ENCODE data around the gene GAST.

GAST gene

DNA sequence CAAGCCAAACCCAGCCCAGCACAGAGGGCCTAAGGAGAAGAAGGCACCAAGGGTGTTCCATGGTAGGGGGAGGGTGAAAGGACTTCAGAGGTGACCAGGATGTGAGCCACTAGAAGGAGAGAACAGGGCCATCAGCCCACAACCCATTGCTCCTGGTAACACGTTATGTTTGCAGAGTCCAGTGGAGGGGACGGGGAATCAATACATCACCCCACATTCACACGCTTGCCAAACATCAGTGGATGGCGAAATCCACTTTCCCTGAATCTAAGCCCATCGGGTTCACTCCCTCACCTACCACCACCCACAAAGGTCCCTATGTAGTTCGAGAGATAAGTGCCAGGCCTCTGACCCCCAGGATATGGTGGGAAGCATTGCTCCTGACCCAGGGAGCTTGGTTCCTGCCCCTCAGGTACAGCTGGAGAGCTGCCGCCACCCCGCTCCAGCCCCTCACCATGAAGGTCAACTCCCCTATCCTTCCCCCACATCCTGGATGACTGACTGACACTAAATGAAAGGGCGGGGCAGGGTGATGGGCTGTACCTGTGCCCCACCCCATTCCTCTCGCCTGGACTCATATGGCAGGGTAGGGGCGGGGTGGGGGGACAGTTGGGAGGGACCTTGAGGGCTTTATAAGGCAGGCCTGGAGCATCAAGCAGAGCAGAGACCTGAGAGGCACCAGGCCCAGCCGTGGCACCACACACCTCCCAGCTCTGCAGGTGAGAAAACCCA lies at the start of gene GAST:
TSS of gene GAST (plus strand) at position 663 of the 732 bp plus-strand sequence. CDS start 3,106 bp downstream, outside the sequence.
- H3K4me3 ChIP-seq (ENCODE audit: low read length), result no peak within 1 kb of the TSS
- no peak for TF ChIP-seq ZNF274 (IDR thresholded peaks at IDR 0.05; ENCODE audit: low read depth, low read length)

DNA sequence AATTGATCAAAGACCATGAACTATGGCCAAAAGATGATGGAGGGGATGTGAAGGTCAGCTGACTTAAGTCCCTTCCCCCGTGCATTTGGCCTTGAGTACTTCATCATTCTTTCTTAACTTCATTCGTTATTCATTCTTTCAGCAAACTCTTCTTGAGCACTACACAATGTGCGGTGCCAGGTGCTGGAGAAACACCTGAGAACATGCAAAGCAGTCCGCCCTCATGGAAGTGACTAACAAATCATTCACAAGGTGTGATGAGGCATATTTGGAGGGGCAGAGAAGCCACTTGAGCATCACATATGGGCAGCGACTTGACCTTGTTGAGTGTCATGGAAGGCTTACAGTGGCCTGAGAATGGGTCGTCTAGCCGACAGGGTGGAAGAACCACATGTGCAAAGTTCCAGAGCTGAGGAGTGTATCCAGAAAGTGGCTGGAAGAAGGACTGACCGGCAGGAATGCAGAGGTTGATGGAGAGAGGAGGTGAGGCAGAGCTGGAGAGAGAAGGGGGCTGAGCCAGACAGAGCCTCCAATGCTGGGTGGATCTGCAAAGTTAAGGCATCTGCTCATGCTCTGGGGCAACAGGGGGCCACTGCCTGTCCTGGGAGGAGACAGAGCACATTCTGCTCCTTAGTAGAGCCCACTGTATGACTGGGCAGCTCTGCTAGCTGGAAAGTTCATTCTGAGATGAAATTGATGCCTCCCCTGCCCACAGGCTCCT lies 48.5 kb upstream of the GAST start:
- H3K4me3 ChIP-seq (ENCODE audit: low read length), result no peak overlapping the region
- TF ChIP-seq ZNF274 (IDR thresholded peaks at IDR 0.05; ENCODE audit: low read depth, low read length), result no peak

- no peak for TF ChIP-seq ZNF274 (IDR thresholded peaks at IDR 0.05; ENCODE audit: low read depth, low read length)
- no peak overlapping the region for H3K4me3 ChIP-seq (ENCODE audit: low read length)
Observed at GRCh38 chr17:41664172-41664457, 48.0 kb upstream of the GAST start.

- H3K4me3 ChIP-seq (ENCODE audit: low read length), result no peak overlapping the region; the same call in 1 of the 2 replicates
Observed at GRCh38 chr17:41664587-41665565, 47.3 kb upstream of the GAST start.

DNA sequence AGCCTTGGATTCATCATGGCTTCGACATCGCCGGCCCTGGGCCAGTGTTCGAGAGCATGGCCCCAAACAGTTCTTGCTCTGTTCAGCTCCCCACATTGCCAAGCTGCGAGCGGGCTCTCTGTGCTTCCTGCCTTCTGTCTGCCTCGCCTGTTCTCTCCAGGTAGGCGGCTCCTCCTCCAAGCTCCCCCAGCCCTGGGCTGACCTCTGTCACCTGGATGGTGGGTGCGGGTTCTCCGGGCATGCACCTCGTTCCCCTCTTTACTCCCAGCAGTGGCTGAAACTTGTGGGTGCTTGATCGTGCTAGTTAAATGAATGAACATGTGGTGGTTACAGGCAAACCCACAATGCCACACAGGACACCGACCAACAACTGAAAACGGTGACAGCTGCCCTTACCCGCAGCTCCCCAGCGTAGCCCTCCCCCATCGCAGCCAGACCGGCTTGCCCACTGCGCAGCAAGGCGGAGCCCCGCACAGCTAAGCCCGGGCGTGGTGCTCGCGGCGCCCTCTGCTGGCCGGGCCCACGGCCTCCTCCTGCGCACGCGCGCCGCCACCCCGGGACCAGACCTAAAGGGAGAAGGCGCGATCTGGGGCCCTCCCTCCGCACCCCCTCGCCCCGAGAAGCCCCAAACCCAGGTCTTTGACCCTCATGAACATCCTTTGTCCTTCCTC lies 46.4 kb upstream of the GAST start:
- TF ChIP-seq ZNF274 (IDR thresholded peaks at IDR 0.05; ENCODE audit: low read depth, low read length), result no peak

More at GRCh38 chr17:41664587-41665565, 47.3 kb upstream of the GAST start:
- no peak for TF ChIP-seq ZNF274 (IDR thresholded peaks at IDR 0.05; ENCODE audit: low read depth, low read length)

GRCh38 chr17:41666237-41666641 lies 45.9 kb upstream of the GAST start:
- TF ChIP-seq ZNF274 (IDR thresholded peaks at IDR 0.05; ENCODE audit: low read depth, low read length), result no peak
- peak overlapping the region; percentile 31; the same call in 1 of the 2 replicates for H3K4me3 ChIP-seq (ENCODE audit: low read length)

More for the DNA sequence above, 46.4 kb upstream of the GAST start:
- H3K4me3 ChIP-seq (ENCODE audit: low read length), result peak overlapping the region; percentile 31; the same call in 1 of the 2 replicates

DNA sequence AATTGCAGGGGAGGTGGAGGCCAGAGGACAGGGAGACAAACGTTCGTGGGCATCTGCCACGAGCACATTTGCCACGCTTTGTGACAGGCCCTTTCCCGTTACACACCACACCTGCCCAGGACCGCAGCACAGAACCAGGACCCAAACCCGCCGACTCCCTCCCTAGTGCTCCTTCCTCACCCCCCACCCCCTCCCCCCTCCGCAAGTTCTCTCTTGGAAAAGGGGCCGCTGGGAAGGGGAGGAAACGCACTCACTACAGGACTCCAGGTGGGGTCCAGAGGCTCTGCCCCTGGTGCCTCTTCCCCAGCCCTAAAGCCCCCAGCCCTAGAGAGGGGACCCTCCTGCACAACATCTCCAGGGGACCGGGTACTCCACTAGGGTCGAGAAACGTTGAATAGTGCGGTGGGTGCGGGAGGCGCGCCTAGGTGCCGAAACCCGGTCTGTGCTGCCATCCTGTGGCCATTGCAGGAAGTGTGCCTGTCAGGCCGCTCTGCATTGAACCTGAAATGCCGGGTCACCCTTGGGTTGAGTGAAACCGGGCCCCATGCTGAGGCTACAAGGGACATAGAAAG lies 45.3 kb upstream of the GAST start:
- no peak for TF ChIP-seq ZNF274 (IDR thresholded peaks at IDR 0.05; ENCODE audit: low read depth, low read length)
- H3K4me3 ChIP-seq (ENCODE audit: low read length), result peak overlapping the region; percentile 12; the same call in 1 of the 2 replicates

DNA sequence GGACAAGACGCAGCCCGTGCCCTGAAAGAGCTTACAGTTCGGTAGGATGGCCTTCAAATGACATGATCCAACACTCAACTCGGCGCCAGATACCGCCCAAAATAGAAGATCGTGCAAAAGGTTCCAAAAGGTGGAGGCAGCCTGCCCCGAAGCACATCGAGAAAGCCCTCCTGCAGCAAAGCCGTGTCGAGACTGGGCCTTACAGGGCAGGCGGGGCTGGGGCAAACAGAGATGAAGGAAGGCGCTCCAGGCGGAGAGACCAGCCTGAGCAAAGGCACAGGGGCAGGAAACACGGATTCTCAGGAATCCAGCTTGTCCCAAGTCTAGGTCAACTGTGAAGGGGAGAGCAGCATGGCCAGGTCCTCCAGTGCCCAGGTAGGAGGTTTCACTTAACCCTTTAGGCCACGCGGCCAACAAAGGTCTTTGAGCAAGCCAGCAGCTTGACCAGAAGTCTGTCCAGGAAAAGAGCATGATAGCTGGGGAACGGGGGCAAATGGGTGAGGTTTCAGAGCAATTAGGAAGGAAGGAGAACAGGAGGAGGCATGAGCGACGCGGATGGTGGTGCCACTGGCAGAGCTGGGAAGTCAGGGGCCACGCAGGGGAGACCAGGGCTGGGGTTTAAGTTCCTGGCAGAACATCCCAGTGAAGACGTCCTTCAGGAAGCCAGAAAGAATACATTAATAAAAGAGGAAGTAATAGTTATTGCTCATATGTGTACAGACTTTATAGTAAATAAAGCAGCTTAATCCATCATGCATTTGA lies 44.7 kb upstream of the GAST start:
- H3K4me3 ChIP-seq (ENCODE audit: low read length), result no peak overlapping the region
- no peak for TF ChIP-seq ZNF274 (IDR thresholded peaks at IDR 0.05; ENCODE audit: low read depth, low read length)

GRCh38 chr17:41672153-41672552 lies 40.0 kb upstream of the GAST start:
- TF ChIP-seq ZNF274 (IDR thresholded peaks at IDR 0.05; ENCODE audit: low read depth, low read length), result no peak
- no peak overlapping the region for H3K4me3 ChIP-seq (ENCODE audit: low read length)

- H3K4me3 ChIP-seq (ENCODE audit: low read length), result peak overlapping the region; percentile 32; the same call in 1 of the 2 replicates
Observed at GRCh38 chr17:41675157-41676057, 36.7 kb upstream of the GAST start.

- no peak for TF ChIP-seq ZNF274 (IDR thresholded peaks at IDR 0.05; ENCODE audit: low read depth, low read length)
- H3K4me3 ChIP-seq (ENCODE audit: low read length), result peak overlapping the region; percentile 32; the same call in 1 of the 2 replicates
Observed at GRCh38 chr17:41676058-41676419, 36.1 kb upstream of the GAST start.

All from GM08714 (cell line).